HepG2 (cell line): ENCODE results near the gene LTB4R. TPM values are rescaled to one million over a fixed set of nuclear protein-coding genes. Genes with fewer than 3 reads are reported as not detected.

Source experiments
- BRD4 ChIP-seq: sonication (generic); formaldehyde crosslinking; IDR thresholded peaks from 2 replicates; pipeline ENCODE4 v1.4.0; 2020; ENCODE audit warnings: missing genetic modification reagents
- CBX2 ChIP-seq, 2 experiments: fragments of 200-600 bp in 1 of 2; sonication (generic); formaldehyde crosslinking in 1 of 2; IDR thresholded peaks; 2 replicates each; pipeline versions ENCODE4 v1.7.0 to v1.8.1; 2018 to 2022; ENCODE audit warnings: low read depth in 2 of 2, low read length in 1 of 2, mild to moderate bottlenecking in 1 of 2, missing genetic modification reagents in 1 of 2
- GTF2F1 ChIP-seq: fragments of 150-350 bp; IDR thresholded peaks from 2 replicates; pipeline ENCODE4 v1.6.1; 2014; ENCODE audit warnings: low read length
- HHEX ChIP-seq: IDR thresholded peaks from 2 replicates; pipeline ENCODE4 v1.6.1; 2016; ENCODE audit warnings: control low read depth
- HOXA5 ChIP-seq: sonication (generic); formaldehyde crosslinking; IDR thresholded peaks from 2 replicates; pipeline ENCODE4 v1.4.0; 2020; ENCODE audit warnings: missing genetic modification reagents
- KLF15 ChIP-seq: sonication (generic); formaldehyde crosslinking; IDR thresholded peaks from 2 replicates; pipeline ENCODE4 v1.8.1; 2023; ENCODE audit warnings: borderline replicate concordance, mild to moderate bottlenecking, inconsistent platforms, missing genetic modification reagents, mixed read lengths
- MEIS2 ChIP-seq: sonication (generic); formaldehyde crosslinking; IDR thresholded peaks from 2 replicates; pipeline ENCODE4 v1.9.0; 2021; ENCODE audit warnings: mild to moderate bottlenecking, missing genetic modification reagents
- ONECUT2 ChIP-seq: sonication (generic); formaldehyde crosslinking; IDR thresholded peaks from 2 replicates; pipeline ENCODE4 v1.4.0; 2020; ENCODE audit warnings: missing genetic modification reagents
- RAD21 ChIP-seq: fragments of 450-650 bp; formaldehyde crosslinking; IDR thresholded peaks from 2 replicates; pipeline ENCODE4 v1.5.0; 2020; ENCODE audit warnings: mild to moderate bottlenecking
- RFX3 ChIP-seq: IDR thresholded peaks from 2 replicates; pipeline ENCODE4 v1.6.1; 2016; ENCODE audit warnings: missing biosample characterization, missing genetic modification reagents
- ZFP37 ChIP-seq: sonication (generic); formaldehyde crosslinking; IDR thresholded peaks from 2 replicates; pipeline ENCODE4 v1.4.0; 2020; ENCODE audit warnings: missing genetic modification reagents, borderline replicate concordance
- ZNF235 ChIP-seq: sonication (generic); formaldehyde crosslinking; IDR thresholded peaks from 2 replicates; pipeline ENCODE4 v1.8.1; 2023; ENCODE audit warnings: mild to moderate bottlenecking, missing genetic modification reagents, borderline replicate concordance
- ZNF251 ChIP-seq: sonication (generic); formaldehyde crosslinking; IDR thresholded peaks from 2 replicates; pipeline ENCODE4 v1.9.0; 2021; ENCODE audit warnings: mild to moderate bottlenecking, missing genetic modification reagents
- ZNF329 ChIP-seq: sonication (generic); formaldehyde crosslinking; IDR thresholded peaks from 2 replicates; pipeline ENCODE4 v1.9.0; 2021; ENCODE audit warnings: low read depth, mild to moderate bottlenecking, missing genetic modification reagents
- ZNF780A ChIP-seq: sonication (generic); formaldehyde crosslinking; IDR thresholded peaks from 2 replicates; pipeline ENCODE4 v1.8.0; 2022; ENCODE audit warnings: mild to moderate bottlenecking, missing genetic modification reagents, moderate library complexity
- polyA plus RNA-seq, 8 experiments: library from polyadenylated mRNA; depleted of rRNA in 3 of 8; stranded (reverse) in 7 of 8; unstranded in 1 of 8; fragments of >200 nt; fragmentation: Illumina TruSeq in 4 of 8; extraction: Trizol in 4 of 8; gene quantifications; 2 replicates each; pipeline versions ENCODE4 v1.2.1 to v1.2.3, GENCODE V29; 2011 to 2016; ENCODE audit warnings: low read depth in 4 of 8, missing spikeins in 1 of 8, mixed read lengths in 1 of 8; ENCODE audit not compliant: insufficient read depth in 1 of 8
- total RNA-seq, 5 experiments: library from RNA; depleted of rRNA; stranded (reverse); fragments of >200 nt; fragmentation: Illumina TruSeq; extraction: Trizol; gene quantifications; 2 replicates each; pipeline ENCODE4 v1.2.3, GENCODE V29; 2016; ENCODE audit warnings: low read depth in 1 of 5
- TF ChIP-seq, protein P1 (sequence below): sonication (generic); formaldehyde crosslinking; IDR thresholded peaks from 2 replicates; pipeline ENCODE4 v1.4.0; 2020; ENCODE audit warnings: mild to moderate bottlenecking, missing genetic modification reagents
- TF ChIP-seq, protein P2 (sequence below): sonication (generic); formaldehyde crosslinking; IDR thresholded peaks from 2 replicates; pipeline ENCODE4 v1.5.0; 2020; ENCODE audit warnings: mild to moderate bottlenecking, missing genetic modification reagents, borderline replicate concordance
- TF ChIP-seq, protein P3 (sequence below): IDR thresholded peaks from 2 replicates; pipeline ENCODE4 v1.6.1; 2016; ENCODE audit warnings: low read depth
- TF ChIP-seq, protein P4 (sequence below): sonication (generic); formaldehyde crosslinking; IDR thresholded peaks from 2 replicates; pipeline ENCODE4 v1.4.0; 2020; ENCODE audit warnings: mild to moderate bottlenecking, missing genetic modification reagents
- TF ChIP-seq, protein P5 (sequence below): IDR thresholded peaks from 2 replicates; pipeline ENCODE4 v1.6.1; 2012; ENCODE audit warnings: inconsistent platforms
- TF ChIP-seq, protein P6 (sequence below): IDR thresholded peaks from 2 replicates; pipeline ENCODE4 v1.6.1; 2016; ENCODE audit warnings: missing compliant biosample characterization, missing genetic modification reagents, borderline replicate concordance
- TF ChIP-seq, protein P7 (sequence below): sonication (generic); formaldehyde crosslinking; IDR thresholded peaks from 2 replicates; pipeline ENCODE4 v1.8.1; 2023; ENCODE audit warnings: mild to moderate bottlenecking, moderate library complexity, missing genetic modification reagents

LTB4R gene
- total and polyA plus RNA-seq, 2 of the 13 experiments (the other 11 are each of a cell fraction or from before 2014, with no cell fraction given): 3.2 to 8.2 TPM

DNA sequence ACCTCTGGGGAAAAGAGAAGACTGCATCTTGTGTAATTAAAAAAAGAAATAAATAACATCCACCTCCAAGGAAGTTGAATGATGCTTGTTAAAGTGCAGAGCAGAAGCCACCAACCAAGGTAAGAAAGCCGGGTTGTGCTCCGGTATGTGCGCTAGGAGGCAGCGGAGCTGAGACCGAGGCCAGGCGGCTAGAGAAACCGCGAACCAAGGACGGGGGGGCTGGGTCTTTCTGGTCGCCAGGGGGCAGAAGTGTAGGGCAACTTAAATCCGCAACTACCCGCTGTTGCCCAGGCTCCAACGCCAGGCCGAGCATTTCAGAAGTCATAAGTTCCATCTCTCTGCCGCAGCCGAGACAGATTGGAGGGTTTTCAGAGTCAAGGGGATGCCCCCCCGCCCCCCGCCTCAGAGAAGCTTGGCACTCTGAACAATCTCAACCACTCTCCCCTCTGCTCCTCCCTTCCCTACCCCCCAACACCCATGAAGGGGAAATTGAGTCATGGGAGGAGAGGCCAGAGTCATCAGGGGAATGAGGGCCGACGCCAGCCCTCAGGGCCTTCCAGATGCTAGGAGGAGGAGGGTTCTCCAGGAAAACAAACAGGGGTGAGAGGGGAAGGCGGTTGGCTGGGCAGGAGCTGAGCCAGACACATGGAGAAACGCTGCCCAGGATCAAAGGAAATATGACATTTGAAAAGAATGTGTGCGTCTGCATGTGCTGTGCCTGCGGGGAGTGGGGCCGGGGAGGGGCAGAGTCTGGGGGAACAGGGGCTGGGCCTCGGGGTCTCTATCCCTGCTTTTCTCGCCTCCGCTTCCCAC lies 54.5 kb downstream of the LTB4R start (continued):
- TF ChIP-seq RAD21: peak; percentile 100
- TF ChIP-seq, protein P1, sequence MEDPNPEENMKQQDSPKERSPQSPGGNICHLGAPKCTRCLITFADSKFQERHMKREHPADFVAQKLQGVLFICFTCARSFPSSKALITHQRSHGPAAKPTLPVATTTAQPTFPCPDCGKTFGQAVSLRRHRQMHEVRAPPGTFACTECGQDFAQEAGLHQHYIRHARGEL (CRISPR knock-in tag): no peak
- no peak for TF ChIP-seq ZNF235
- TF ChIP-seq, protein P2, sequence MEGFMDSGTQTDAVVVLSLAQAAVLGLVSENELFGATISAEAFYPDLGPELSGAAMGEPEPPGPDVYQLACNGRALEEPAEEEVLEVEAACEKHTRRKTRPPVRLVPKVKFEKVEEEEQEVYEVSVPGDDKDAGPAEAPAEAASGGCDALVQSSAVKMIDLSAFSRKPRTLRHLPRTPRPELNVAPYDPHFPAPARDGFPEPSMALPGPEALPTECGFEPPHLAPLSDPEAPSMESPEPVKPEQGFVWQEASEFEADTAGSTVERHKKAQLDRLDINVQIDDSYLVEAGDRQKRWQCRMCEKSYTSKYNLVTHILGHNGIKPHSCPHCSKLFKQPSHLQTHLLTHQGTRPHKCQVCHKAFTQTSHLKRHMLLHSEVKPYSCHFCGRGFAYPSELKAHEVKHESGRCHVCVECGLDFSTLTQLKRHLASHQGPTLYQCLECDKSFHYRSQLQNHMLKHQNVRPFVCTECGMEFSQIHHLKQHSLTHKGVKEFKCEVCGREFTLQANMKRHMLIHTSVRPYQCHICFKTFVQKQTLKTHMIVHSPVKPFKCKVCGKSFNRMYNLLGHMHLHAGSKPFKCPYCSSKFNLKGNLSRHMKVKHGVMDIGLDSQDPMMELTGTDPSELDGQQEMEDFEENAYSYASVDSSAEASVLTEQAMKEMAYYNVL (CRISPR knock-in tag): peak; percentile 59
- TF ChIP-seq, protein P3, sequence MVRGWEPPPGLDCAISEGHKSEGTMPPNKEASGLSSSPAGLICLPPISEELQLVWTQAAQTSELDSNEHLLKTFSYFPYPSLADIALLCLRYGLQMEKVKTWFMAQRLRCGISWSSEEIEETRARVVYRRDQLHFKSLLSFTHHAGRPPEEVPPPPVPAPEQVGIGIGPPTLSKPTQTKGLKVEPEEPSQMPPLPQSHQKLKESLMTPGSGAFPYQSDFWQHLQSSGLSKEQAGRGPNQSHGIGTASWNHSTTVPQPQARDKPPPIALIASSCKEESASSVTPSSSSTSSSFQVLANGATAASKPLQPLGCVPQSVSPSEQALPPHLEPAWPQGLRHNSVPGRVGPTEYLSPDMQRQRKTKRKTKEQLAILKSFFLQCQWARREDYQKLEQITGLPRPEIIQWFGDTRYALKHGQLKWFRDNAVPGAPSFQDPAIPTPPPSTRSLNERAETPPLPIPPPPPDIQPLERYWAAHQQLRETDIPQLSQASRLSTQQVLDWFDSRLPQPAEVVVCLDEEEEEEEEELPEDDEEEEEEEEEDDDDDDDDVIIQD: peak; percentile 75; the same call in 1 of the 2 replicates
- no peak for TF ChIP-seq KLF15
- TF ChIP-seq, protein P4, sequence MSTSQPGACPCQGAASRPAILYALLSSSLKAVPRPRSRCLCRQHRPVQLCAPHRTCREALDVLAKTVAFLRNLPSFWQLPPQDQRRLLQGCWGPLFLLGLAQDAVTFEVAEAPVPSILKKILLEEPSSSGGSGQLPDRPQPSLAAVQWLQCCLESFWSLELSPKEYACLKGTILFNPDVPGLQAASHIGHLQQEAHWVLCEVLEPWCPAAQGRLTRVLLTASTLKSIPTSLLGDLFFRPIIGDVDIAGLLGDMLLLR (CRISPR knock-in tag): peak; percentile 74; the same call in 1 of the 2 replicates
- no peak for TF ChIP-seq BRD4 (CRISPR knock-in tag)
- peak; percentile 95 for TF ChIP-seq HOXA5 (CRISPR knock-in tag)
- TF ChIP-seq CBX2 (IDR thresholded peaks at IDR 0.05; ENCODE audit: low read depth, low read length): no peak
- TF ChIP-seq CBX2 (CRISPR knock-in tag; IDR thresholded peaks at IDR 0.05; ENCODE audit: low read depth): no peak
- peak; percentile 38; the same call in 1 of the 2 replicates for TF ChIP-seq MEIS2 (CRISPR knock-in tag)
- TF ChIP-seq RFX3 (CRISPR knock-in tag): 0 out of 2 replicates have a peak, but pooled peaks have one; percentile 30
- TF ChIP-seq, protein P5, sequence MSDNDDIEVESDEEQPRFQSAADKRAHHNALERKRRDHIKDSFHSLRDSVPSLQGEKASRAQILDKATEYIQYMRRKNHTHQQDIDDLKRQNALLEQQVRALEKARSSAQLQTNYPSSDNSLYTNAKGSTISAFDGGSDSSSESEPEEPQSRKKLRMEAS: peak; percentile 53
- TF ChIP-seq GTF2F1: no peak
- TF ChIP-seq ZNF329 (CRISPR knock-in tag): no peak
- TF ChIP-seq, protein P6, sequence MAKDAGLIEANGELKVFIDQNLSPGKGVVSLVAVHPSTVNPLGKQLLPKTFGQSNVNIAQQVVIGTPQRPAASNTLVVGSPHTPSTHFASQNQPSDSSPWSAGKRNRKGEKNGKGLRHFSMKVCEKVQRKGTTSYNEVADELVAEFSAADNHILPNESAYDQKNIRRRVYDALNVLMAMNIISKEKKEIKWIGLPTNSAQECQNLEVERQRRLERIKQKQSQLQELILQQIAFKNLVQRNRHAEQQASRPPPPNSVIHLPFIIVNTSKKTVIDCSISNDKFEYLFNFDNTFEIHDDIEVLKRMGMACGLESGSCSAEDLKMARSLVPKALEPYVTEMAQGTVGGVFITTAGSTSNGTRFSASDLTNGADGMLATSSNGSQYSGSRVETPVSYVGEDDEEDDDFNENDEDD: peak; percentile 69; the same call in 1 of the 2 replicates
- no peak; the same call in 1 of the 2 replicates for TF ChIP-seq ZFP37 (CRISPR knock-in tag)
- TF ChIP-seq, protein P7, sequence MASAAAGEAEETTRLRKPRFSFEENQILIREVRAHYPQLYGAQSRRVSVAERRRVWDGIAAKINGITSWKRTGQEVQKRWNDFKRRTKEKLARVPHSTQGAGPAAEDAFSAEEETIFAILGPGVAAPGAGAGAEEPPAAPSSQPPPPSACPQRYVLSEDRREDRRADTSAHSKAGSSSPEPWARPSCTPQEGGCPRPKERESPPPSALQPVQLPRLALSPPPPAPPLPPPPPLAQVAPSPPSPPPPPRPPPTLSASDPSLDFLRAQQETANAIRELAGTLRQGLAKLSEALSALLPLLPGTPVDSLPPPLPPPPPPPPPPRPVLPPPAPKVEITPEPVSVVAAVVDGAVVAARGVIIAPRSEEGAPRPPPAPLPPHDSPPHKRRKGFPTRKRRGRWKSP (CRISPR knock-in tag): peak; percentile 84; the same call in 1 of the 2 replicates
- TF ChIP-seq ZNF780A (CRISPR knock-in tag): no peak
- TF ChIP-seq HHEX (CRISPR knock-in tag): no peak; the same call in 1 of the 2 replicates
- no peak for TF ChIP-seq ONECUT2
- TF ChIP-seq ZNF251 (CRISPR knock-in tag): peak; percentile 65; the same call in 1 of the 2 replicates
